Measurements from ENCODE around the gene KRTAP4-7. TPM values are rescaled to one million over a fixed set of nuclear protein-coding genes. Genes with fewer than 3 reads are reported as not detected.
"Not testable (repeated sequence)": the region's sequence is repeated elsewhere in the genome, so short reads cannot be mapped to it uniquely, and the experiment has no call there.

Gene KRTAP4-7
- total RNA-seq, 1 donor from 2014 or later = not detected

DNA sequence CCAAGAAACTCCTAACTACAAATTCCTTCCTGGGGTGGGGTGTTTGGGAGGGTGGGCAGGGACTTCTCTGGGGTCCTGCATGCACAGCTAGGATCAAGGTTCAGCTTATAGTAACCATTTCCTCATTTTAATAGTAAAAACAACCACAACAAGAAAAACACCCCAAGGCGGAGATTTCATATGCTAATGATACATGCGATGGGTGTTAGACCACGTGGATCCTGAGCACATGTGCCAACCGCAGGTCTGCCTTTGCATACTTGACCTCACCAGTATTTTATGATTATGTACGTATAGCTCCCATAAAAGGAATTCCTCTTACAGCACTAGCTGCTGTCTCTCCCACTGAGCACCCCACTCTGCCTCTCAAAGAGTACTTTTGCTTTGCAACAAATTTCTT, 32.3 kb downstream of the KRTAP4-7 start:
- Mint-ChIP-seq H3K9me3 (ENCODE audit: unreplicated experiment) (no peaks in the 10 kb centered on the region), H3K36me3 (ENCODE audit: low read depth, unreplicated experiment) (peaks cover 4% of the 10 kb centered on the region), H3K4me3 (ENCODE audit: unreplicated experiment) (no peak overlapping the region), H3K27ac (ENCODE audit: unreplicated experiment) (no peak overlapping the region), H3K4me1 (ENCODE audit: unreplicated experiment) (peaks cover 8% of the 10 kb centered on the region), H3K27me3 (ENCODE audit: unreplicated experiment) (peaks cover 2% of the 10 kb centered on the region)
- TF ChIP-seq, protein P1, sequence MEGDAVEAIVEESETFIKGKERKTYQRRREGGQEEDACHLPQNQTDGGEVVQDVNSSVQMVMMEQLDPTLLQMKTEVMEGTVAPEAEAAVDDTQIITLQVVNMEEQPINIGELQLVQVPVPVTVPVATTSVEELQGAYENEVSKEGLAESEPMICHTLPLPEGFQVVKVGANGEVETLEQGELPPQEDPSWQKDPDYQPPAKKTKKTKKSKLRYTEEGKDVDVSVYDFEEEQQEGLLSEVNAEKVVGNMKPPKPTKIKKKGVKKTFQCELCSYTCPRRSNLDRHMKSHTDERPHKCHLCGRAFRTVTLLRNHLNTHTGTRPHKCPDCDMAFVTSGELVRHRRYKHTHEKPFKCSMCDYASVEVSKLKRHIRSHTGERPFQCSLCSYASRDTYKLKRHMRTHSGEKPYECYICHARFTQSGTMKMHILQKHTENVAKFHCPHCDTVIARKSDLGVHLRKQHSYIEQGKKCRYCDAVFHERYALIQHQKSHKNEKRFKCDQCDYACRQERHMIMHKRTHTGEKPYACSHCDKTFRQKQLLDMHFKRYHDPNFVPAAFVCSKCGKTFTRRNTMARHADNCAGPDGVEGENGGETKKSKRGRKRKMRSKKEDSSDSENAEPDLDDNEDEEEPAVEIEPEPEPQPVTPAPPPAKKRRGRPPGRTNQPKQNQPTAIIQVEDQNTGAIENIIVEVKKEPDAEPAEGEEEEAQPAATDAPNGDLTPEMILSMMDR (IDR thresholded peaks at IDR 0.05; ENCODE audit: unreplicated experiment) = no peak
- DNase-seq (ENCODE audit: low spot score) = no peak

- not testable (repeated sequence) for H3K36me3 Mint-ChIP-seq (ENCODE audit: low read depth, unreplicated experiment); H3K4me3 Mint-ChIP-seq (ENCODE audit: unreplicated experiment); H3K9me3 Mint-ChIP-seq (ENCODE audit: unreplicated experiment); H3K27me3 Mint-ChIP-seq (ENCODE audit: unreplicated experiment); H3K27ac Mint-ChIP-seq (ENCODE audit: unreplicated experiment); H3K4me1 Mint-ChIP-seq (ENCODE audit: unreplicated experiment); DNase-seq (ENCODE audit: low spot score)
Measured at GRCh38 chr17:41117846-41118386, 34.0 kb downstream of the KRTAP4-7 start, which contains the start of gene KRTAP4-11. Gene KRTAP4-11, minus strand, starts transcription at chr17:41118373. Its CDS starts 58 bp downstream, at chr17:41118315.

GRCh38 chr17:41118721-41119120, 34.8 kb downstream of the KRTAP4-7 start:
- peaks cover 2% of the 10 kb centered on the region for H3K27me3 Mint-ChIP-seq (ENCODE audit: unreplicated experiment)
- H3K4me1 Mint-ChIP-seq (ENCODE audit: unreplicated experiment) = peaks cover 8% of the 10 kb centered on the region
- H3K27ac Mint-ChIP-seq (ENCODE audit: unreplicated experiment) = no peak overlapping the region
- no peak overlapping the region for H3K4me3 Mint-ChIP-seq (ENCODE audit: unreplicated experiment)
- TF ChIP-seq, protein P1 (IDR thresholded peaks at IDR 0.05; ENCODE audit: unreplicated experiment) = no peak
- H3K9me3 Mint-ChIP-seq (ENCODE audit: unreplicated experiment) = no peaks in the 10 kb centered on the region
- peaks cover 4% of the 10 kb centered on the region for H3K36me3 Mint-ChIP-seq (ENCODE audit: low read depth, unreplicated experiment)
- no peak for DNase-seq (ENCODE audit: low spot score)

GRCh38 chr17:41119696-41120690, 36.0 kb downstream of the KRTAP4-7 start:
- peak overlapping the region; percentile 54 for H3K27ac Mint-ChIP-seq (ENCODE audit: unreplicated experiment)
- H3K27me3 Mint-ChIP-seq (ENCODE audit: unreplicated experiment); H3K36me3 Mint-ChIP-seq (ENCODE audit: low read depth, unreplicated experiment); DNase-seq (ENCODE audit: low spot score); H3K4me1 Mint-ChIP-seq (ENCODE audit: unreplicated experiment); H3K9me3 Mint-ChIP-seq (ENCODE audit: unreplicated experiment); H3K4me3 Mint-ChIP-seq (ENCODE audit: unreplicated experiment): not testable (repeated sequence)

DNA sequence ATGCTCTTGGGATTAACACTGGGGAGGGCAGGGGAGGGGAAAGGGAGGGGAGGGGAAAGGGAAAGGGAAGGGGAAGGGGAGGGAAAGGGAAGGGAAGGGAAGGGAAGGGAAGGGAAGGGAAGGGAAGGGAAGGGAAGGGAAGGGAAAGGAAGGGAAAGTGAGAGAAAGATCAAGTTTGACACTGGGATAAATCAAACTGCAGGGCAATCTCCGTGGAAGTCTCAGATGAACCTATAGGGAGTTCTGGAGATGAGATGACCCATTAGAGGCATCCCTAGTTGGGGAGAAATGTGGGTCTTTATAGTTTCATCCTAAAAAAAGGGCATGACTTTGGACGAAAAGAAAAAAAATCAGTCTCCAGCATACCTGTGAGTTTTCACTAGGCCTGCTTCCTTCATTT, 37.8 kb downstream of the KRTAP4-7 start:
- TF ChIP-seq, protein P1 (IDR thresholded peaks at IDR 0.05; ENCODE audit: unreplicated experiment) = no peak
- DNase-seq (ENCODE audit: low spot score) = no peak
- H3K36me3 Mint-ChIP-seq (ENCODE audit: low read depth, unreplicated experiment) = peaks cover 4% of the 10 kb centered on the region
- H3K4me1 Mint-ChIP-seq (ENCODE audit: unreplicated experiment) = peaks cover 8% of the 10 kb centered on the region
- H3K9me3 Mint-ChIP-seq (ENCODE audit: unreplicated experiment) = no peaks in the 10 kb centered on the region
- H3K27me3 Mint-ChIP-seq (ENCODE audit: unreplicated experiment) = peaks cover 2% of the 10 kb centered on the region
- no peak overlapping the region for H3K4me3 Mint-ChIP-seq (ENCODE audit: unreplicated experiment)
- no peak overlapping the region for H3K27ac Mint-ChIP-seq (ENCODE audit: unreplicated experiment)

- not testable (repeated sequence) for H3K27ac Mint-ChIP-seq (ENCODE audit: unreplicated experiment); H3K9me3 Mint-ChIP-seq (ENCODE audit: unreplicated experiment); H3K4me3 Mint-ChIP-seq (ENCODE audit: unreplicated experiment); H3K4me1 Mint-ChIP-seq (ENCODE audit: unreplicated experiment); H3K36me3 Mint-ChIP-seq (ENCODE audit: low read depth, unreplicated experiment); DNase-seq (ENCODE audit: low spot score); H3K27me3 Mint-ChIP-seq (ENCODE audit: unreplicated experiment)
Measured at GRCh38 chr17:41123292-41123990, 39.5 kb downstream of the KRTAP4-7 start.

GRCh38 chr17:41123991-41124371, 40.0 kb downstream of the KRTAP4-7 start, which contains the start of gene KRTAP4-12:
Gene KRTAP4-12, minus strand, starts transcription at chr17:41124182. Its CDS starts 60 bp downstream, at chr17:41124122.
- not testable (repeated sequence) for DNase-seq (ENCODE audit: low spot score); H3K27ac Mint-ChIP-seq (ENCODE audit: unreplicated experiment); H3K27me3 Mint-ChIP-seq (ENCODE audit: unreplicated experiment); H3K9me3 Mint-ChIP-seq (ENCODE audit: unreplicated experiment); H3K36me3 Mint-ChIP-seq (ENCODE audit: low read depth, unreplicated experiment); H3K4me3 Mint-ChIP-seq (ENCODE audit: unreplicated experiment); H3K4me1 Mint-ChIP-seq (ENCODE audit: unreplicated experiment)
